ENCODE measurements around the gene ENOX1.

Gene ENOX1

GRCh38 chr13:43664700-43665191 lies 122.0 kb downstream of the ENOX1 start:
- Histone ChIP-seq H3K27ac (ENCODE audit: insufficient read depth in 1 of 2, low read depth in 1 of 2, low read length in 2 of 2, poor library complexity in 1 of 2, severe bottlenecking in 2 of 2) (peak overlapping the region in 1 of 2 experiments; percentile 19), H3K4me3 (ENCODE audit: control insufficient read depth in 1 of 7, extremely low read depth in 1 of 7, insufficient read depth in 4 of 7, low read depth in 2 of 7, low read length in 6 of 7) (peak overlapping the region in 4 of 7 experiments; percentile 5 to 61 (median 43)), H3K36me3 (ENCODE audit: control insufficient read depth in 4 of 4, insufficient read depth in 4 of 4, low read length in 3 of 4) (no peaks in the 10 kb centered on the region), H3K4me1 (ENCODE audit: control extremely low read depth in 1 of 4, control insufficient read depth in 4 of 4, insufficient read depth in 4 of 4, low read length in 3 of 4) (peaks cover 0 to 10% (median 7%) of the 10 kb centered on the region in 4 experiments), H3K9me3 (ENCODE audit: control extremely low read depth in 1 of 5, control insufficient read depth in 4 of 5, insufficient read depth in 2 of 5, low read depth in 1 of 5, low read length in 4 of 5) (no peaks in the 10 kb centered on the region), H3K27me3 (replicated peaks in 2 of 5; ENCODE audit: control insufficient read depth in 4 of 5, insufficient read depth in 5 of 5, low read length in 4 of 5) (no peaks in the 10 kb centered on the region)
- POLR2A ChIA-PET = no interaction called here
- CTCF ChIA-PET = interaction anchor here (1.3 kb wide), 2 partner anchors 9 kb away, joined by 3 to 4 read pairs; no protein-coding TSS in a partner anchor
- DNase-seq = peak; percentile 25 to 69 (median 56)
- WGBS (ENCODE audit: insufficient coverage) = 0% methylated on average over 1 of the region's 1 CpG

- Histone ChIP-seq H3K27ac (ENCODE audit: insufficient read depth in 1 of 2, low read depth in 1 of 2, low read length in 2 of 2, poor library complexity in 1 of 2, severe bottlenecking in 2 of 2) (no peak overlapping the region), H3K9me3 (ENCODE audit: control extremely low read depth in 1 of 5, control insufficient read depth in 4 of 5, insufficient read depth in 2 of 5, low read depth in 1 of 5, low read length in 4 of 5) (no peaks in the 10 kb centered on the region), H3K4me1 (ENCODE audit: control extremely low read depth in 1 of 4, control insufficient read depth in 4 of 4, insufficient read depth in 4 of 4, low read length in 3 of 4) (peaks cover 0 to 10% (median 7%) of the 10 kb centered on the region in 4 experiments), H3K4me3 (ENCODE audit: control insufficient read depth in 1 of 7, extremely low read depth in 1 of 7, insufficient read depth in 4 of 7, low read depth in 2 of 7, low read length in 6 of 7) (no peak overlapping the region), H3K27me3 (replicated peaks in 2 of 5; ENCODE audit: control insufficient read depth in 4 of 5, insufficient read depth in 5 of 5, low read length in 4 of 5) (no peaks in the 10 kb centered on the region), H3K36me3 (ENCODE audit: control insufficient read depth in 4 of 4, insufficient read depth in 4 of 4, low read length in 3 of 4) (no peaks in the 10 kb centered on the region)
- 92% methylated on average over 2 of the region's 3 CpGs for WGBS (ENCODE audit: insufficient coverage)
- POLR2A ChIA-PET = no interaction called here
- peak in 2 of 3 donors; percentile 10 to 16 for DNase-seq
- CTCF ChIA-PET = interaction anchor here (1.3 kb wide), 1 partner anchor 10 kb away, joined by 3 read pairs; no protein-coding TSS in a partner anchor
Measured at GRCh38 chr13:43663474-43664090, 123.2 kb downstream of the ENOX1 start.

- ChIA-PET CTCF (interaction anchor here (0.7 kb wide), 1 partner anchor 735 kb away, joined by 3 read pairs; no protein-coding TSS in a partner anchor), POLR2A (no interaction called here)
- H3K4me1 ChIP-seq (ENCODE audit: control extremely low read depth in 1 of 4, control insufficient read depth in 4 of 4, insufficient read depth in 4 of 4, low read length in 3 of 4) = peaks cover 0 to 10% (median 7%) of the 10 kb centered on the region in 4 experiments
Measured at GRCh38 chr13:43662976-43663375, 123.8 kb downstream of the ENOX1 start.

GRCh38 chr13:43661161-43661830 lies 125.5 kb downstream of the ENOX1 start:
- Histone ChIP-seq H3K4me1 (ENCODE audit: control extremely low read depth in 1 of 4, control insufficient read depth in 4 of 4, insufficient read depth in 4 of 4, low read length in 3 of 4) (peaks cover 0 to 10% (median 7%) of the 10 kb centered on the region in 4 experiments), H3K9me3 (ENCODE audit: control extremely low read depth in 1 of 5, control insufficient read depth in 4 of 5, insufficient read depth in 2 of 5, low read depth in 1 of 5, low read length in 4 of 5) (no peaks in the 10 kb centered on the region), H3K27me3 (replicated peaks in 2 of 5; ENCODE audit: control insufficient read depth in 4 of 5, insufficient read depth in 5 of 5, low read length in 4 of 5) (no peaks in the 10 kb centered on the region), H3K36me3 (ENCODE audit: control insufficient read depth in 4 of 4, insufficient read depth in 4 of 4, low read length in 3 of 4) (no peaks in the 10 kb centered on the region), H3K4me3 (ENCODE audit: control insufficient read depth in 1 of 7, extremely low read depth in 1 of 7, insufficient read depth in 4 of 7, low read depth in 2 of 7, low read length in 6 of 7) (no peak overlapping the region), H3K27ac (ENCODE audit: insufficient read depth in 1 of 2, low read depth in 1 of 2, low read length in 2 of 2, poor library complexity in 1 of 2, severe bottlenecking in 2 of 2) (no peak overlapping the region)
- ChIA-PET CTCF (no interaction called here), POLR2A (no interaction called here)
- DNase-seq = no peak
- 78% methylated on average over 5 of the region's 6 CpGs for WGBS (ENCODE audit: insufficient coverage)

More at GRCh38 chr13:43662976-43663375, 123.8 kb downstream of the ENOX1 start:
- H3K9me3 ChIP-seq (ENCODE audit: control extremely low read depth in 1 of 5, control insufficient read depth in 4 of 5, insufficient read depth in 2 of 5, low read depth in 1 of 5, low read length in 4 of 5) = no peaks in the 10 kb centered on the region
- H3K27me3 ChIP-seq (replicated peaks in 2 of 5; ENCODE audit: control insufficient read depth in 4 of 5, insufficient read depth in 5 of 5, low read length in 4 of 5) = no peaks in the 10 kb centered on the region
- no peak for DNase-seq
- H3K4me3 ChIP-seq (ENCODE audit: control insufficient read depth in 1 of 7, extremely low read depth in 1 of 7, insufficient read depth in 4 of 7, low read depth in 2 of 7, low read length in 6 of 7) = no peak overlapping the region
- H3K36me3 ChIP-seq (ENCODE audit: control insufficient read depth in 4 of 4, insufficient read depth in 4 of 4, low read length in 3 of 4) = no peaks in the 10 kb centered on the region
- no peak overlapping the region for H3K27ac ChIP-seq (ENCODE audit: insufficient read depth in 1 of 2, low read depth in 1 of 2, low read length in 2 of 2, poor library complexity in 1 of 2, severe bottlenecking in 2 of 2)

GRCh38 chr13:43657485-43657884 lies 129.3 kb downstream of the ENOX1 start:
- Histone ChIP-seq H3K9me3 (ENCODE audit: control extremely low read depth in 1 of 5, control insufficient read depth in 4 of 5, insufficient read depth in 2 of 5, low read depth in 1 of 5, low read length in 4 of 5) (no peaks in the 10 kb centered on the region), H3K36me3 (ENCODE audit: control insufficient read depth in 4 of 4, insufficient read depth in 4 of 4, low read length in 3 of 4) (no peaks in the 10 kb centered on the region), H3K4me1 (ENCODE audit: control extremely low read depth in 1 of 4, control insufficient read depth in 4 of 4, insufficient read depth in 4 of 4, low read length in 3 of 4) (no peaks in the 10 kb centered on the region), H3K27ac (ENCODE audit: insufficient read depth in 1 of 2, low read depth in 1 of 2, low read length in 2 of 2, poor library complexity in 1 of 2, severe bottlenecking in 2 of 2) (no peak overlapping the region), H3K27me3 (replicated peaks in 2 of 5; ENCODE audit: control insufficient read depth in 4 of 5, insufficient read depth in 5 of 5, low read length in 4 of 5) (no peaks in the 10 kb centered on the region), H3K4me3 (ENCODE audit: control insufficient read depth in 1 of 7, extremely low read depth in 1 of 7, insufficient read depth in 4 of 7, low read depth in 2 of 7, low read length in 6 of 7) (no peak overlapping the region)
- no peak for DNase-seq
- POLR2A ChIA-PET = no interaction called here
- whole genome bisulfite sequencing (ENCODE audit: insufficient coverage) = no CpG with 5 or more reads among the region's 3 CpGs
- CTCF ChIA-PET = interaction anchor here (1.2 to 1.6 kb wide), 2 partner anchors 10 to 14 kb away, joined by 3 to 4 read pairs; no protein-coding TSS in a partner anchor

- Histone ChIP-seq H3K4me1 (ENCODE audit: control extremely low read depth in 1 of 4, control insufficient read depth in 4 of 4, insufficient read depth in 4 of 4, low read length in 3 of 4) (no peaks in the 10 kb centered on the region), H3K4me3 (ENCODE audit: control insufficient read depth in 1 of 7, extremely low read depth in 1 of 7, insufficient read depth in 4 of 7, low read depth in 2 of 7, low read length in 6 of 7) (no peak overlapping the region), H3K27me3 (replicated peaks in 2 of 5; ENCODE audit: control insufficient read depth in 4 of 5, insufficient read depth in 5 of 5, low read length in 4 of 5) (no peaks in the 10 kb centered on the region), H3K9me3 (ENCODE audit: control extremely low read depth in 1 of 5, control insufficient read depth in 4 of 5, insufficient read depth in 2 of 5, low read depth in 1 of 5, low read length in 4 of 5) (no peaks in the 10 kb centered on the region), H3K36me3 (ENCODE audit: control insufficient read depth in 4 of 4, insufficient read depth in 4 of 4, low read length in 3 of 4) (no peaks in the 10 kb centered on the region), H3K27ac (ENCODE audit: insufficient read depth in 1 of 2, low read depth in 1 of 2, low read length in 2 of 2, poor library complexity in 1 of 2, severe bottlenecking in 2 of 2) (no peak overlapping the region)
- ChIA-PET POLR2A (interaction anchor here (0.7 kb wide), 1 partner anchor 219 kb away, joined by 3 read pairs; no protein-coding TSS in a partner anchor), CTCF (no interaction called here)
- DNase-seq = no peak
- whole genome bisulfite sequencing (ENCODE audit: insufficient coverage) = 90% methylated on average over 1 of the region's 1 CpG
Measured at GRCh38 chr13:43653980-43654379, 132.8 kb downstream of the ENOX1 start.

- DNase-seq = no peak
- no CpG with 5 or more reads among the region's 1 CpG for WGBS (ENCODE audit: insufficient coverage)
- H3K4me3 ChIP-seq (ENCODE audit: control insufficient read depth in 1 of 7, extremely low read depth in 1 of 7, insufficient read depth in 4 of 7, low read depth in 2 of 7, low read length in 6 of 7) = no peak overlapping the region
- ChIA-PET CTCF (no interaction called here), POLR2A (no interaction called here)
- no peaks in the 10 kb centered on the region for H3K9me3 ChIP-seq (ENCODE audit: control extremely low read depth in 1 of 5, control insufficient read depth in 4 of 5, insufficient read depth in 2 of 5, low read depth in 1 of 5, low read length in 4 of 5)
- no peak overlapping the region for H3K27ac ChIP-seq (ENCODE audit: insufficient read depth in 1 of 2, low read depth in 1 of 2, low read length in 2 of 2, poor library complexity in 1 of 2, severe bottlenecking in 2 of 2)
- no peaks in the 10 kb centered on the region for H3K27me3 ChIP-seq (replicated peaks in 2 of 5; ENCODE audit: control insufficient read depth in 4 of 5, insufficient read depth in 5 of 5, low read length in 4 of 5)
- H3K36me3 ChIP-seq (ENCODE audit: control insufficient read depth in 4 of 4, insufficient read depth in 4 of 4, low read length in 3 of 4) = no peaks in the 10 kb centered on the region
- no peaks in the 10 kb centered on the region for H3K4me1 ChIP-seq (ENCODE audit: control extremely low read depth in 1 of 4, control insufficient read depth in 4 of 4, insufficient read depth in 4 of 4, low read length in 3 of 4)
Measured at GRCh38 chr13:43653395-43653794, 133.4 kb downstream of the ENOX1 start.
